Testis (tissue), 3 donors: ENCODE measurements around the gene CYP24A1. TPM values are rescaled to one million over a fixed set of nuclear protein-coding genes. Genes with fewer than 3 reads are reported as not detected.

ENCODE experiments used
- DNase-seq: peaks from one replicate; pipeline ENCODE4 v3.0.0-alpha.2; 2019
- H3K27ac ChIP-seq, 2 donors: fragments of 200-600 bp; sonication (generic); one replicate each; pipeline ENCODE4 v1.5.1; 2019
- H3K27me3 ChIP-seq: fragments of 200-600 bp; sonication (generic); one replicate; pipeline ENCODE4 v1.5.1; 2019
- H3K36me3 ChIP-seq: fragments of 200-600 bp; sonication (generic); one replicate; pipeline ENCODE4 v1.5.1; 2017; ENCODE audit warnings: low read depth; ENCODE audit errors: missing control alignments
- H3K4me1 ChIP-seq: fragments of 200-600 bp; sonication (generic); one replicate; pipeline ENCODE4 v1.5.1; 2019
- H3K4me3 ChIP-seq, 2 donors: fragments of 200-600 bp; sonication (generic); one replicate each; pipeline ENCODE4 v1.5.1; 2017 to 2019
- H3K9me3 ChIP-seq: fragments of 200-600 bp; sonication (generic); one replicate; pipeline ENCODE4 v1.5.1; 2017
- POLR2A ChIP-seq: fragments of 450-650 bp; IDR thresholded peaks from one replicate; pipeline ENCODE4 v1.6.1; 2017; ENCODE audit warnings: antibody characterized with exemption, mild to moderate bottlenecking, moderate library complexity
- WGBS, 2 donors: methylation state at CpG; one replicate each; pipeline ENCODE4 v1.1.5; 2018; 5-methylcytosine and 5-hydroxymethylcytosine counted together
- intact Hi-C: fragments of 100-400 bp; cut with DNase I; formaldehyde crosslinking; loops from one replicate; pipeline ENCODE4 v1.15.1; 2023; ENCODE audit warnings: low total_unique reads
- polyA plus RNA-seq: library from polyadenylated mRNA; stranded (reverse); fragments of 350-450 nt; fragmentation: Illumina TruSeq; extraction: RNeasy Lipid Tissue Mini Kit (QIAGEN cat#74804); gene quantifications from one replicate; pipeline ENCODE4 v1.2.3, GENCODE V29; 2014; ENCODE audit warnings: low read depth, low replicate concordance; ENCODE audit not compliant: insufficient read depth
- total RNA-seq, 2 donors: library from RNA; depleted of rRNA; stranded (reverse); fragments of >200 nt; gene quantifications; one replicate each; pipeline ENCODE4 v1.2.3, GENCODE V29; 2016
- TF ChIP-seq, protein P1 (sequence below), 3 experiments: fragments of 450-650 bp in 2 of 3; fragments of 200-600 bp in 1 of 3; sonication (generic) in 1 of 3; IDR thresholded peaks; one replicate each; pipeline ENCODE4 v1.5.1; 2016 to 2019; ENCODE audit warnings: antibody characterized with exemption in 3 of 3, mild to moderate bottlenecking in 2 of 3, moderate library complexity in 1 of 3

The CYP24A1 gene
- total and polyA plus RNA-seq, 3 donors from 2014 or later, result 0.43 to 0.94 TPM; not detected in 1

DNA sequence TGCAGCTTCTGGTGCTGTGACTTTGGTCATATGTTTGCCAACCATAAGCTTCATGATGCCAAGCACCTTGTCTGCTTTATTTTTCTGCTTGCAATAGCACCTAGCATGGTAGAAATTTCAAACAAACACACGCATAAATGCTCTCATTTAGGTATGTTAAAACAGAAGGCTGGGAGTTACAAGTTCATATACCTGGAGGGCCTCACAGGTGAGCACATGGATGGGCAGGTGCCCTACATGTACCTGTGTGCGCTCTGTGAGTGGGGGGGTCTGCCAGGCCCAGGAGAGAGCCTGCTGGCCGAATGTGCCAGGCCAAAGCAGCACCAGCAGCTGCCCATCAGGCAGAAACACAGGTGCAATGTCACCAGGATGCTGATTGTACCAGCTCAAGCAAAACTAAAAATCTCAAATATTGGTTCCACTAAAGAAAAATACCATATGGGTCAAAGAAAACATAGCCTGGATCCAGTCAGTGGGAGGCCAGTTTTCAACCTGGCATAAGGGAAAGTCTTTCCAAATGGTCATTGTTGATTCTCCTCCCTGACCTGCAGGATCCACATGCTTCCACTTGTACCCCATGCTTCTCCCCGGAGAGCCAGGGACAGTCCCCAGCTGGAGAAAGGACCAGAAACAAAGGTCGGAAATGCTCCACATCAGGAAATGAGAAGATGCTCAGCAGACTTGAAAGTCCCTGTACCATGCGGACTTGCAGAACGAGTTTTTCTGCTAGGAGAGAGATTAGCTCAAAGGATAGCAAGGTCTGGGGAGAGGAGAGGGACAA lies 26.9 kb upstream of the CYP24A1 start:
- TF ChIP-seq POLR2A, result no peak
- TF ChIP-seq, protein P1, sequence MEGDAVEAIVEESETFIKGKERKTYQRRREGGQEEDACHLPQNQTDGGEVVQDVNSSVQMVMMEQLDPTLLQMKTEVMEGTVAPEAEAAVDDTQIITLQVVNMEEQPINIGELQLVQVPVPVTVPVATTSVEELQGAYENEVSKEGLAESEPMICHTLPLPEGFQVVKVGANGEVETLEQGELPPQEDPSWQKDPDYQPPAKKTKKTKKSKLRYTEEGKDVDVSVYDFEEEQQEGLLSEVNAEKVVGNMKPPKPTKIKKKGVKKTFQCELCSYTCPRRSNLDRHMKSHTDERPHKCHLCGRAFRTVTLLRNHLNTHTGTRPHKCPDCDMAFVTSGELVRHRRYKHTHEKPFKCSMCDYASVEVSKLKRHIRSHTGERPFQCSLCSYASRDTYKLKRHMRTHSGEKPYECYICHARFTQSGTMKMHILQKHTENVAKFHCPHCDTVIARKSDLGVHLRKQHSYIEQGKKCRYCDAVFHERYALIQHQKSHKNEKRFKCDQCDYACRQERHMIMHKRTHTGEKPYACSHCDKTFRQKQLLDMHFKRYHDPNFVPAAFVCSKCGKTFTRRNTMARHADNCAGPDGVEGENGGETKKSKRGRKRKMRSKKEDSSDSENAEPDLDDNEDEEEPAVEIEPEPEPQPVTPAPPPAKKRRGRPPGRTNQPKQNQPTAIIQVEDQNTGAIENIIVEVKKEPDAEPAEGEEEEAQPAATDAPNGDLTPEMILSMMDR (IDR thresholded peaks at IDR 0.05), result no peak
- no peak overlapping the region for H3K27ac ChIP-seq
- intact Hi-C loops, result no loop called here
- DNase-seq, result no peak
- no peaks in the 10 kb centered on the region for H3K9me3 ChIP-seq
- H3K4me3 ChIP-seq, result no peak overlapping the region
- H3K27me3 ChIP-seq, result no peaks in the 10 kb centered on the region
- 69 to 70% methylated on average over 7 of the region's 7 CpGs for WGBS, 2 donors
- H3K4me1 ChIP-seq, result no peaks in the 10 kb centered on the region
- H3K36me3 ChIP-seq, result no peaks in the 10 kb centered on the region

GRCh38 chr20:54199721-54200176 lies 26.0 kb upstream of the CYP24A1 start:
- Histone ChIP-seq H3K27me3 (no peaks in the 10 kb centered on the region), H3K9me3 (no peaks in the 10 kb centered on the region), H3K4me1 (no peaks in the 10 kb centered on the region), H3K36me3 (no peaks in the 10 kb centered on the region), H3K27ac (no peak overlapping the region), H3K4me3 (no peak overlapping the region)
- DNase-seq, result peak; percentile 76
- 35 to 46% methylated on average over 7 of the region's 7 CpGs for WGBS, 2 donors
- intact Hi-C loops, result no loop called here
- TF ChIP-seq, protein P1 (IDR thresholded peaks at IDR 0.05), result peak in 2 of 3 experiments; percentile 48 to 69
- no peak for TF ChIP-seq POLR2A

DNA sequence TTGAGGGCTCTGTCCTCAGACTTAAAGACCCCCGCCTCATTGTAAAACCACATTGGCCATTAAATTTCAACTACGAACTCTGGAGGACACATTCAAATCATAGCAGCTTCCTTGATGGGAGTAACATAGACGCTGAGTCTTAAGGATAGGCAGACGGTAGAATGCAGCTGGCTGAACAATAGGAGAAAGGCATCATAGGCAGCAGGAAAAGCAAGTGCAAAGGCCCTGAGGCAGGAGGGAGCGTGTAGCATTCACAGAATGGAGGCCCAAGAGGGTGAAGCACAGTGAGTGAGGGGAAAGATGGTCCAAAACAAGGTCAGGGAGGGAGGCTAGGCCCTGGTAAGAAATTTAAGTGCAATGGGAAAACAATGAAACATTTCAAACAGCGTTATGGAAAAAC lies 25.5 kb upstream of the CYP24A1 start:
- no peaks in the 10 kb centered on the region for H3K27me3 ChIP-seq
- no peaks in the 10 kb centered on the region for H3K36me3 ChIP-seq
- H3K27ac ChIP-seq, result no peak overlapping the region
- H3K9me3 ChIP-seq, result no peaks in the 10 kb centered on the region
- TF ChIP-seq, protein P1 (IDR thresholded peaks at IDR 0.05), result no peak
- TF ChIP-seq POLR2A, result no peak
- DNase-seq, result no peak
- no peaks in the 10 kb centered on the region for H3K4me1 ChIP-seq
- intact Hi-C loops, result no loop called here
- H3K4me3 ChIP-seq, result no peak overlapping the region
- 81 to 84% methylated on average over 6 of the region's 6 CpGs for WGBS, 2 donors

GRCh38 chr20:54197621-54198604 lies 24.1 kb upstream of the CYP24A1 start:
- no peak overlapping the region for H3K4me3 ChIP-seq
- no peaks in the 10 kb centered on the region for H3K9me3 ChIP-seq
- no peak overlapping the region for H3K27ac ChIP-seq
- no peaks in the 10 kb centered on the region for H3K4me1 ChIP-seq
- TF ChIP-seq, protein P1 (IDR thresholded peaks at IDR 0.05), result no peak
- TF ChIP-seq POLR2A, result no peak
- 82 to 84% methylated on average over 13 of the region's 13 CpGs for WGBS, 2 donors
- no peaks in the 10 kb centered on the region for H3K36me3 ChIP-seq
- H3K27me3 ChIP-seq, result no peaks in the 10 kb centered on the region
- intact Hi-C loops, result no loop called here
- DNase-seq, result no peak
